NCI-H345 treated with DMSO at 0.1 percent for 48 hours (cell line): ENCODE data around the gene ZNF556.

ENCODE experiments used
- DNase-seq: peaks from one replicate; lab custom pipeline; 2025; ENCODE audit not compliant: unreplicated experiment; lab: John Stamatoyannopoulos, UW

Gene ZNF556

GRCh38 chr19:2867025-2867991 lies at the start of gene ZNF556:
Gene ZNF556, plus strand, starts transcription at chr19:2867335. Its CDS starts 87 bp downstream, at chr19:2867422.
- no peak for DNase-seq

GRCh38 chr19:2819540-2820111 lies 47.5 kb upstream of the ZNF556 start, which contains the start of gene ZNF554:
Gene ZNF554, plus strand, starts transcription at chr19:2819868. Its CDS starts 204 bp downstream, at chr19:2820072.
- DNase-seq: peak; percentile 93

GRCh38 chr19:2820112-2820702 lies 46.9 kb upstream of the ZNF556 start:
- DNase-seq: no peak

GRCh38 chr19:2822846-2823245 lies 44.3 kb upstream of the ZNF556 start:
- no peak for DNase-seq

- no peak for DNase-seq
These were observed 43.5 kb upstream of the ZNF556 start for GRCh38 chr19:2823646-2824045.

- DNase-seq: no peak
These were observed 43.0 kb upstream of the ZNF556 start for GRCh38 chr19:2824129-2824528.

- no peak for DNase-seq
These were observed 40.1 kb upstream of the ZNF556 start for GRCh38 chr19:2827022-2827421.

GRCh38 chr19:2827840-2828489 lies 39.2 kb upstream of the ZNF556 start:
- DNase-seq: no peak

- no peak for DNase-seq
These were observed 32.8 kb upstream of the ZNF556 start for GRCh38 chr19:2834294-2834871.

GRCh38 chr19:2837430-2837829 lies 29.7 kb upstream of the ZNF556 start:
- DNase-seq: no peak

GRCh38 chr19:2840794-2841791 lies 26.0 kb upstream of the ZNF556 start, which contains the start of gene ZNF555:
Gene ZNF555, plus strand, starts transcription at chr19:2841475. Its CDS starts 98 bp downstream, at chr19:2841573.
- peak; percentile 95 for DNase-seq

GRCh38 chr19:2841855-2842574 lies 25.1 kb upstream of the ZNF556 start:
- no peak for DNase-seq

- DNase-seq: no peak
These were observed 22.0 kb upstream of the ZNF556 start for GRCh38 chr19:2845107-2845506.

- DNase-seq: no peak
These were observed 20.8 kb upstream of the ZNF556 start for GRCh38 chr19:2846180-2846894.

- DNase-seq: no peak
These were observed 19.6 kb upstream of the ZNF556 start for GRCh38 chr19:2847507-2847906.

GRCh38 chr19:2848616-2849015 lies 18.5 kb upstream of the ZNF556 start:
- no peak for DNase-seq

GRCh38 chr19:2850256-2850925 lies 16.7 kb upstream of the ZNF556 start:
- DNase-seq: no peak

GRCh38 chr19:2852598-2852997 lies 14.5 kb upstream of the ZNF556 start:
- DNase-seq: no peak
